Hematopoietic multipotent progenitor cell treated with erythropoietin and hydrocortisone succinate and interleukin-3 and kit ligand, for 4 days (in vitro differentiated cells): ENCODE measurements around the gene ST6GALNAC2.
"Not testable (repeated sequence)": the region's sequence is repeated elsewhere in the genome, so short reads cannot be mapped to it uniquely, and the experiment has no call there.

ENCODE experiments used
- DNase-seq: peaks from one replicate; pipeline ENCODE4 v3.0.0-alpha.2; 2015

ST6GALNAC2 gene

GRCh38 chr17:76569607-76570279 is 15.9 kb downstream of the ST6GALNAC2 start:
- no peak for DNase-seq

GRCh38 chr17:76568811-76569221 is 16.8 kb downstream of the ST6GALNAC2 start:
- peak; percentile 43 for DNase-seq

DNA sequence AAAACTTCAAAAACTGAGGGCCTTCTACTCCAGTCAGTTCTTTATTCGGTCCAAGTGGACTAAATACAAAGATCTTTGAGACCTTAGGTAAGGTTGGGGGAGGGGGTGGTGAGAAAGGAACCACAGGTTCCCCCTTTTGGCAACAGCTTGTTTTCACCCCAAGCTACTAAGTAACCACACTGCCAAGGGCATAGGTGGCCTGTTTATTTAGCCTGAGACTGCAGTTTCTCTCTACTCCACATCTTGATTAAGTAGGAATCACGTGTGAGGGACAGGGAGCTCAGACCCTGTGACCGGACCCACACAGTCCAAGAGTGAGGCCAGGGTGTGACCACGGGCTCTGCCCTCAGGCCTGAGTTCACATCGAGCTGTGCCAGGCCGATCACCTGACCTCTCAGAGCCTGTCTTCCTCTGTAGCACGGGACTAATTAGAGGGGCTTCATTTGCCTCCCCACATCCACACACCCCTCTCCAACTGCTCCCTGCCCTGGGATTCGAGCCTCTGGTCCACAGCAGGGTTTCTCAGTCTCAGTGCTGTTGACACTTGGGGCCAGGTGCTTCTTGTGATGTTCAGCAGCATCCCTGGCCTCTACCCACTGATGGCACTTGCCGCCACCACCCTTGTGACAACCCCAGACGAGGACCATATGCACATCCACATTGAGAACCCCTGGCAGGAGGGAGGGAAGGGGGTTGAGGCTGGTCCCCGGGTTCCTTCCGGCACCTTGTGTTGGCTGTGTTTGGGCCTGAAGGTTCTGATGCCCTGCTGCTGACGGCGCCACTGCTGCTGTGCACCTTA is 17.8 kb downstream of the ST6GALNAC2 start:
- peak; percentile 84 for DNase-seq

- no peak for DNase-seq
These were observed 18.6 kb downstream of the ST6GALNAC2 start for GRCh38 chr17:76566988-76567431.

DNA sequence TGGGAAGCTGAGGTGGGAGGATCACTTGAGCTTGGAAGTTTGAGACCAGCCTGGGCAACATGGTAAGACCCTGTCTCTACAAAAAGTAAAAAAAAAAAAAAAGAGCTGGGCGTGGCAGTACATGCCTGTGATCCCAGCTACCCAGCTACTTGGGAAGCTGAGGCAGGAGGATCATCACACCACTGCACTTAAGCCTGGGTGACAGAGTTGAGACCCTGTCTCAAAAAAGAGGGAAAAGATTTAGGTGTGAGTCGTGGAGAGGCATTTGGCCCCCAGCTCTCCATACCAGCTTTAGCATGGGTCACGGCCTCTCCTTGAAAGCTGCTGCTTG is 19.1 kb downstream of the ST6GALNAC2 start:
- no peak for DNase-seq

DNA sequence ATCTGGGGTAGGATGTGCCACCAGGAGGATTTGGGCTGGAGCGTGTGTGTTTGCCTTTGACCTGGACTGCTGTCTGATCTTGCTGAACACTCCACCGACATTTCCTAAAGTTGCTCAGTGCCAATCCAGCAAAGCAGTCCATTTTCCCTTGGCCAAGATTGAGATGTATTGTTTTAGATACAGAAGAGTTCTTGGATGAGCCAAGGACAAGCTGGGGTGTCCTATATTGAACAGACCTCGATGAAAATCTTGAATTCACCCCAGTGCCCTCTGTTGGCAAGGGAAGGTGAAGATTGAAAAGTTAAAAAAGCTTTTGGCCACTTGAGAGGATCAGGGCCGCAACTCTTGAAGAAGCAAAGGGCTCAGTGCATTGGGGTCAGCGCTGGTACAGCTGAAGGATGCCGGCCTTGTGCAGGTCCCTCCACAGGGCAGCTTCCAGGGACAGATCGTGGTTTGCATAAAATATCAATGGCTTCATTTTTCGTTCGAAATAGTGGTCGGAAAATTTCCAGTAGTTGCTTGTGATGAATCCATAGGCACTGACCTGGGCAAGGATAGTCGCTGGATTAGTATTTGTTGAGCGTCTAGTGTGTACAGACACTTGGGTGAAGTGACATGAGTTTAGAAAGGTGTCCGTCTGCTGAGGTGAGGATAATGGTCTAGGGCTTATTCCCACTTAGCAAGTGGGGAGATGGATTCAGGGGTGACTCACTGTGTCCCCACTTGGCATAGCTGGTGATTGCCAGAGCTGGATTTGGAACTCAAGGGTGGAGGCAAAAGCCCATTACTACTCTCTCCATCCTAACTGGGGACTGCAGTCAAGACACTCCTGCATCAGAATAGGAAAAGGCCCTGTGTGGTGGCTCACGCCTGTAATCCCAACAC is 19.7 kb downstream of the ST6GALNAC2 start:
- no peak for DNase-seq

GRCh38 chr17:76564991-76565727 is 20.5 kb downstream of the ST6GALNAC2 start:
- not testable (repeated sequence) for DNase-seq

- not testable (repeated sequence) for DNase-seq
These were observed 22.3 kb downstream of the ST6GALNAC2 start for GRCh38 chr17:76563359-76563758.

DNA sequence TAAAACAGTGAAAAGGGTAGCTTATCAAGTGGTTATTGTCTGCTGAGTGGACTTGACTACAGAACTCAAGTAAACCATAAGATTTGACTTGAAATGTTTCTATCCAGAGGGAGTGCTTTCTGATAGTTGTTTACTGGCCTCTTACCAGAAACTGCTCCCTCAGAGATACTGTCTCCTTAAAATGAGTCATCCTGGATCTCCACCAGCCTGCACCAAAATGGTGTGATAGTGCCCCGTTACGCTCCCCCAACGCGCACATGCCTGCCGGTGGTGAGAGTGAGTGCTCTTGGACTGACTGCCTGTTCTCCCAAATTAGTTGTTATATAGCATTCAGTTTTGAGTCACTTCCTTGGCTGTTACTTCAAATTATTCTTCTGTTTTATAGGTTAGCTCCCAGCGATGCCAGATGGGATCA is 22.9 kb downstream of the ST6GALNAC2 start:
- DNase-seq, result peak; percentile 75

DNA sequence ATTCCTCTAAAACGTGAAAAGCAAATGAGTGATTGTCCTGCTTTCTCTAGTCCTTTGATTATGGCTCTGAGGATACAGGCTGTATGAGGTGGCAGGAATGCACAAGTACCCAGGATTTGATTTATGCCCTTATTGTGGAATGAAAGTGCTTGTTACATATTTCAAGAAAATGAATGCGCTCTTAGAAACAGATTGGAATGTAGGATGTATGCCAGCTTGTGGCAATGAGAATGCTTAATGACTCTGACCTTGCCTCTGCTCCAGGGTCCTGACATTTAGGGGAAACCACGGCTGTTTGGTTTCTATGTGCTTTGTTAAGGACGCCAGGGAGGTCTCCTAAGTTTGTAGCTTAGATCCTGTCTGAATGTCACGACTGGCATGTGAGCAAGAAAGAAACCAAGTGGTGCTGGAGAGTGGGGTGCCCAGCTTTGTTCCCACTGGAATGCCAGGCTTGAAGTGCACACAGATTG is 23.8 kb downstream of the ST6GALNAC2 start:
- no peak for DNase-seq

DNA sequence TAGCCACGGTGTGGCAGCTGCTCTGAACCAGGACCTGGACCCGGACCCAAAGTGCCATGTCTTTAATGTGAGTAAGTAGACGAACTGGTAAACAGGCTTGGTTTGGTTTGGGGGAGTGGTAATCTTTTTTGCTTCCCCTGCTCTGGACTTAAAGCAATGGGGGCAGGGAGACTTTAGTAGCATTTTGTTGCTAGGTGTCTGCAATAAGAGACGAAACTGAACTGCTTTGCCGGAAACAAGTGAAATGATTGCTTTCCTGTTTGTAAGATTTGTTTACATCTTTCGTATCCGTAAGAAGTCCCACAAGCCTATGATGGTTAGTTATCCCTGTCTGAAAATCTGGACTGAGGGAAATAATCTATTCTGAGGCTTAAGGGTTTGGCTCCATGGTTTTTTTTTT is 24.3 kb downstream of the ST6GALNAC2 start:
- DNase-seq, result no peak

GRCh38 chr17:76560877-76561221 is 24.8 kb downstream of the ST6GALNAC2 start:
- no peak for DNase-seq

DNA sequence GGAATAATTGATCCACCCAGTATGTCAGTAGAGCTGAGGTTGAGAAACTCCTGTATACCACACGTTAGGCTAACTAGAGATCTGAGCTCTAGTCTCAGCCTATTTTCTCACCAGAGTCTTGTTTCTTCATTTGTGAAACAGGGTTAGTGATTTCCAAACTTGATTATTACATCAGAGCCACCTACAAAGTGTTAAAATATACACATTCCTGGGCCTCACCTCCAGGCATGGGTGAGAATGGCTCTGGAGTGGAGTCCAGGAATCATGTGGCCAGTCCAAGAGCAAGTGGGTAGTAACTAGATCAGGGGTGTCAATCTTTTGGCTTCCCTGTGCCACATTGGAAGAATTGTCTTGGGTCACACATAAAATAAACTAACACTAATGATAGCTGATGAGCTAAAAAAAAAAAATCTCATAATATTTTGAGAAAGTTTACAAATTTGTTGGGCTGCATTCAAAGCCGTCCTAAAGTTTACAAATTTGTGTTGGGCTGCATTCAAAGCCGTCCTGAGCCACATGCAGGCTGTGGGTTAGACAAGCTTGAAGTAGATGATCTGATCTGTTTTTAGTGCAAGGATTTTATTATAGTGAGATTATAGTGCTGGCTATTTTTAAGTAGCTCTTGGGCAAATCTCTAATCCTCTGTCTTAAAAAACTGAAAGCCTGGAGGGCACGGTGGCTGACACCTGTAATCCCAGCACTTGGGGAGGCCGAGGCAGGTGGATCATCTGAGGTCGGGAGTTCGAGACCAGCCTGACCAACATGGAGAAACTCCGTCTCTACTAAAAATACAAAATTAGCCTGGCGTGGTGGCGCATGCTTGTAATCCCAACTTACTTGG is 25.4 kb downstream of the ST6GALNAC2 start:
- DNase-seq, result no peak

DNA sequence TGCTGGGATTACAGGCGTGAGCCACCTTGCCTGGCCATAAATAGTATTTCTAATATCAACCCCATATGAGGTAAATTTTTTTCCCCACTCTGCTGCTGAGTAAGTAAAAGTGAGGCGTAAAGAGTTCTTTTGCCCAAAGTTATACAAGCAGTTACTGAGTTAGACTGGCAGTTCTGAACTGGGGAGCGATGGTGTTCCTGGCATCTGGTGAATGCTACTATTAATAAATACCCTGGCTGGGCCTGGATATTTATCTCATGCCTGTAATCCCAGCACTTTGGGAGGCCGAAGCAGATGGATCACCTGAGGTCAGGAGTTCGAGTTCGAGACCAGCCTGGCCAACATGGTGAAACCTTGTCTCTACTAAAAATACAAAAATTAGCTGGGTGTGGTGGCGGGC is 26.2 kb downstream of the ST6GALNAC2 start:
- DNase-seq, result not testable (repeated sequence)

DNA sequence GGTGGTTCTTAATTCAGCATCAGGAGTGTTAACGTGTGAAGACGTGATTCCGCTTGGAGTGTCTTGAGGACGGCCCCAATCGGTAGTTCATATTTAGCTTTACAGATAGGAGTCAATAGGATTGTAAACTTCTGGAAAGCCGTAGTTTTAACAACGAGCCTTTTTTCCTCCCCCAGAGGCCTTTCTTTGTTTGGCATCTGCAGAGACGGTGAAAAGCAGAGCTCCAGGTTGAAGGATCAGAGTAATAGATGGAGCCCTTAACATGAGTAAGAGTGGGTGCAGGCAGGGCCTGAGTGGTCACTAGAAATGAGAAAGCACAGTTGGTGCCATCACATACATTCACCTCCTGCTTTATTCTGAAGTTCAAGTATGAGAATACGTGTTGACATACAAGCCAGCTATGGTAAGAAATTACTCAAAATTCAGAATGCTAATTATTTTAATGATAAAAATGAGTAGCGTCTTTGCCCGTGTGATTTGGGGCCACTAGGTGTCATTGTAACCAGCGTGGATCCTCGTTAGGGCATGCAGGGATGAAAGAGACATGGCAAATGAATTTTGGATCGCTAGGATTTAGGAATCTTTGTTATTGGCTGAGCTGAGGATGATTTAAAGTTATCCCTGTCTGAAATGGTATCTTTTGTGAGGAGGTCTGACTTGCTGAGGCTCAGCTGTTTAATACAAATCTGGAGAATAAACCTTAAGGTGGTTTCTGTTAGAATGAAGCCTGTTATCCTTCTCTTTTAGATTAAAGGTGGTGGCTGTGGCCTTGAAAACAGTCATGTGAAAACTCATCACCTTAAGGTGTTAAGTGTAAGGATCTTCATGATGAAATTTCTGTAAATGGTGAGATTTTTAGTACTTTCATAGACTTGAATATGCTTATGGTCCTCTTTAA is 27.2 kb downstream of the ST6GALNAC2 start:
- DNase-seq, result peak; percentile 70

DNA sequence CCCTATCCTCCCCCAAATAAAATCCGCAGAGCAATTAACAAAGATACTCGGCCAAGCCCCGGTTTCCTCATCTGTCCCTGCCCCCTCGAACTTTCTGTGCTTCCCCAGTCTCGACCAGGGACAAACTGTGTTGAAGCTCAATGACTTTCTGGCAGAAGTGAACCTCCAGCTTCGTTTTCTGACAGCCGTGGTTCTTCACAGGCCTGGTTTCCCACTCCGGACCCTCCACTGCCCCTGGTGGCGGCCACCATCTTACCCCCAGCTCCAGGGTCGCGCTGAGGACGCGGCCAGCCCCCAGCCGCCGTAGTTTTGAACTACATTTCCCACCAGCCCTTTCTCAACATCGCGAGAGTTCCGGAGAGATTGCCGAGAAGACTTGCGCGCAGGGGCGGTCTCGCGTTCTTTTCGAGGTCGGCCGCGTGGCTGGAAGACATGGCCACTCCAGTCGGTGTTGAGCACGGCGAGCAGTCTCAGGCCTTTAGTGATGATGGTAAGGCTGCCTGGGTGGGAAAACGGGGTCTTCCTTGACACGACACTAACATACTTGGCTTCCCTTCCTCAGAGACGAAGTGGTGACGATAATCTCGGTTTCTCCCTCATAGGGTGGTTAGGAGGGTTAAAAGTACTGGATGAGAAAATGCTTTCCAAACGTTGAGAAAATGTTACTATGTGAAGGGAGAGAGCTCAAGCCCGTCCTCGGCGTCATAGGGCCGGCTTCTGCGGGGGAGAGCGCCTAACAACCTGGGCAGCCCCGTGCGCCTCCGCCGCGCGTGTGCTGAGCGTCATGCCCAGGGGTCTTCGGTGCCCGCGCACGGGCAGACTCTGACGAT is 28.1 kb downstream of the ST6GALNAC2 start:
- DNase-seq, result peak; percentile 98

DNA sequence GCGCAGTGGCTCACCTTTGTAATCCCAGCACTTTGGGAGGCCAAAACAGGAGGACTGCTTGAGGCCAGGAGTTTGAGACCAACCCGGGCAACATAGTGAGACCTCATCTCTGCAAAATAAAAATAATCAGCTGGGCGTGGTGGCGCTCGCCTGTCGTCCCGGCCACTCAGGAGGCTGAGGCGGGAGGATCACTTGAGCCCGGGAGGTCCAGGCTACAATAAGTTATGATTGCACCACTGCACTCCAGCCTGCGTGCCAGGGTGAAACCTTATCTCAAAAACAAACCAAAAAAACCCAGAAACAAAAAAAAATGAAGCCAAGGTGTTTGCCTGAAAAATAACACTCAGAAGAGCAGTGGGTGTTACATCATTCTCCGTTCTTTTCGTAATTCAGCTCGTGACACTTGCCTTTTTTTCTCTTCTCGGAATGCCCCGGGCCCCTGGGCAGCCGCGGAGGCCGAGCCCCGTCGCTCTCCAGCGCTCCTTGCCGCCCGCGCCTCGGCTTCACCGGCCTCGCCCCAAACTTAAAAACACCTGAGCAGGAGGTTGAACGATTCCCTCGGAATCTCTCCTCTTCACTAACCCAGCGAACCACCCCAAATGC is 28.8 kb downstream of the ST6GALNAC2 start:
- DNase-seq, result peak; percentile 71

DNA sequence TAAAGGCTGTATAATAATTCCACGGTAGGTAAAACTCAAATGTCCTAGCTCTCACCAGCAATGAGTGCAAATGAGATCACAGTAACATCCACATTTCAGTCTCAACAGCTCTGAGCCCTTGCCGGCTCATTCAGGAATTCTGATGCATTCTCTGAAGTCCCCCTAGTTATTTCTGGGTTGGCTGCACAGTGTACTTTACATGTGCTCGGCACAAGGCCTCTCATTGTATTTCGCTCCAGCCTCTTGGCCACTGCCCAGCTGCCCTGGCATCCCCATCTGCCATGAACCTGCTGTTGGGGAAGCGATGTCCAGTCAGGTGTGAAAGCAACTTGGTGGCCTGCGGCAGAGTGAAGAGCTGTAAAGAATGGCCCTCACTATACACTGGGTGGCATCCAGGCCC is 31.5 kb downstream of the ST6GALNAC2 start:
- no peak for DNase-seq
